Cardiac septum (tissue), 1 donor: ENCODE results near the gene ATP2B3. TPM values are rescaled to one million over a fixed set of nuclear protein-coding genes. Genes with fewer than 3 reads are reported as not detected.

Source experiments
- DNase-seq: peaks from one replicate; pipeline ENCODE4 v3.0.0-alpha.2; 2020; ENCODE audit warnings: low spot score
- intact Hi-C: fragments of 100-400 bp; cut with DNase I; formaldehyde crosslinking; loops from one replicate; pipeline ENCODE4 v1.14.0; 2022
- total RNA-seq: library from RNA; stranded (reverse); fragmentation: NEBNext Ultra II Directional; extraction: Animal tissue kit (Norgen Biotek cat#: 25700); gene quantifications from one replicate; pipeline ENCODE4 v1.2.1, GENCODE V29; 2021
- donor health status: DM: no; HTN: no; CAD: no.

Gene ATP2B3
- total RNA-seq, 1 donor from 2014 or later, result 0.16 TPM

DNA sequence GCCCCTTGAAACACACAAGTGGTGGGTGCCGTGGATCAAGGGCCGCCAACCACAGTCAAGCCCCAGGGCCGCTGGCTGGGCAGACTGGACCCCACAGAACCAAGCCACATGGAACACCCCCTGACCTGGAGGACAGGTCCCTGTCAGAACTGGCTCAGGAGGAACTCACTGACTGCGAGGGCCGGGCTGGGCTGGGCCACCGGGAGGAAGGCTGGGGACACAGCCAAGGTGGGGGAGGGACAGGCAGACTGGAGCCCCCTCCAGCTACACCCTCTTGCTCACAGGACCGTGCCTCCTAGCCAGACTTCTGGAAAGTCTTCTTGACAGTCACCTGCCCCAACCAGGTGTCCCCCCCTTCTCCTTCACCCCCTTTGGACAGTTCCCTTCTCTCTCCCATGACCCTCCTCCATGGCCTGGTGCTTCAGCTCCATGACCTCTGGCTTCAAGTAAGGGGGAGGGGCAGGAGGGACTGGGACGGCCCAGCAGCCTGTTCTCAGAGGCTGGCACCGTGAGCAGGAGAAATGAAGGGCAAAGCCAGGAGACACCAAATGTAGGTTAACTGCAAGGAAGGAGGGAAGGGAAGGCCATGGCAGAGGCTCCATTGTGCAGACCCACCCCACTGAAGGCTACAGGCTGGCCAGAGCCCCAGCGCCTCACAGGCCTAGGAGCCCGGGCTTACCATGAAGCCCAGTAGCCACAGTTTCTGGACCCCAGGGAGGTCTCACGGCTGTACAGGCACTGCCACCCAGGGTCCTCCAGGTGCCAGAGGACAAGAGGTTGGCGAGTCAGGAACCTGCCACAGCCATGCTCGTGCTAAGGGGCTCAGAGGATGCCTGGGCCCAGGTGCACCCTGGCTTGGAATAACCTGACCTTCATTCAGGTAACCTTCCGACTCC lies 107.0 kb downstream of the ATP2B3 start:
- no peak for DNase-seq
- intact Hi-C loops, result no loop called here

DNA sequence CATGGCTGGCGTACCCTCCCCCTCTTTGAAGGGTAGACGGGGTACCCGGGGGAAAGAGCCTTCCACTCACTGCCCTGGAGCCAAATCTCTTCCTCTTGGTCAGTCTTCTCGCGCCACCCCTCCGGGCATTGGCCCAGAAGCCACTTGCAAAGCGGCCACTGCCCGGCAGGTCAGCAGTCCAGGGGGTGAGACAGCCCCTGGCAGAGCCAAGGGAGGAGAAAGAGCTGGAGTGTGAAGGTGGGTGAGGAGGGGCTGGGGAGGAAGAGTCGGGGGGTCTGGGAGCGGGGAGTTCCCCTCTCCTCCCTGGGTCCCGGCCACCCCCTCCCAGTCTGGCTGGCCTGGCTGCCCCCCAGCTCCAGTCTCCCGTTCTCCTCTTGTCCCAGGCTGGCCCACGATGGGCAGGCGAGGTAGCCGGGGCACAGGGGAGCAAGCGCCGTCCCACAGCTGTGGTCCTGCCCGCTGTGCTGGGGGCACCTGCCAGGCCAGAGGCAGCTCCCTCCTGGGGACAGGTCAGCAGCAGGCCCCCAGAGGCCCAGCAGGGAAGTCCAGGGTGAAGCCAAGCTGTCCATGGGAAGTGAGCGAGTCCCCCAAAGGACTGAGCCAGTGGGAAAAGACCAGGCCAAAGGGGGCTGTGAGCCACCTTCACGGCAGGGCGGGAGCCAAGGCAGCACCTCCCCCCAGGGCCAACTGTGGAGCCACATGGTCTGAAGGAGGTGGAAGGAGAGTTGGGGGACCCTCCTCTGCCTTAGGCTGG lies 108.0 kb downstream of the ATP2B3 start:
- DNase-seq, result no peak
- intact Hi-C loops, result no loop called here

DNA sequence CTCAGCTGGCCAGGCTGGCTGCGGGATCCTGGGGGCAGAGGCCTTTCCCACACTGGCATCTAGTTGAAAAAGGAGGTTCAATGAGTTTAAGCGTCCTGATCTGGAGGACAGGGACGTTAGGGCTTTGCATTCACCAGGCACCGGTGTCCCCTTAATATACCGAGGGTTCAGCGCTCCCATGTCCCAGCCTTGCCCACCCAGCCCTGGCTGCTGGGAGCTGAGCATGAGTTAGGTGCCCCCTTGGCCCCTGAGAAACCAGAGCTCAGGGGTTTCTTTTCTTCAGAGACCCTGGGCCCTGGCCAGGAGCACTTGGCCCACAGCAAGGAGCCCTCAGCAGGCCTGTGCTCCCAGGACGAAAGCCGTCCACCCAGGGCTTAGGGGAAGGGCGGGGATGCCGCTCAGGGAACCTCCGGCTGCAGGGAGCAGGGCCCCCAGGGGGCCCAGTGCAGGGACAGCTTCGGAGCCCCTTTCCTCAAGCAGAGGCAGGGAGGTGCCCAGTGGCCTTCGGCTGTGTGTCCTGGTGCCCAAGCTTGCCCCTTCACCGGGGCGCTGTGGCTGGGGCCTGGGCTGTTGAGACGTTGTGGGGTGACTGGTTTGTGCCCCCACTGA lies 108.7 kb downstream of the ATP2B3 start:
- no peak for DNase-seq
- intact Hi-C loops, result no loop called here

- no peak for DNase-seq
- intact Hi-C loops, result no loop called here
Measured at GRCh38 chrX:153626863-153627674, 109.6 kb downstream of the ATP2B3 start.

DNA sequence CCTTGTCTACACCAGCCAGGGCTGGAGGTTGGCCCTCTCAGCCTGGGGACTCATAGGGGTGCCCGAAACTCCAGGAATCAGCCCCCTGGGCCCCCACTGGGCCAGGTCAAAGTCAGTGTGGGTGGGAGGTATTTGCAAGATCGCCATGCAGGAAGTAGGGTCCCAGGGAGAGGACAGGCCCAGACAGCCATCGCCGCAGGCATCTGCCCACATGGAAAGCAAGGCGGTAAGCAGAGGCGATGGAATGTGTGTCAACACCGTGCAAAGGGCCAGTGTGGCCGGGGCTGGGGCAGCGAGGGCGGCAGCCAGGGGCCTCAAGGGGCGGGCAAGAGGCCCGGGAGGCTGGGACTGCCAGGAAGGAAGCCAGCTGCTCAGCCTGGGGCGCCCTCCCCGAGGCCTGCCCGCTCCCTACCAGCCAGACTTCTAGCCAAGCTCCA lies 110.3 kb downstream of the ATP2B3 start:
- intact Hi-C loops, result no loop called here
- DNase-seq, result no peak

- no peak for DNase-seq
- intact Hi-C loops, result no loop called here
Measured at GRCh38 chrX:153628129-153628528, 110.7 kb downstream of the ATP2B3 start.

- DNase-seq, result no peak
- intact Hi-C loops, result no loop called here
Measured at GRCh38 chrX:153628665-153629064, 111.2 kb downstream of the ATP2B3 start.

DNA sequence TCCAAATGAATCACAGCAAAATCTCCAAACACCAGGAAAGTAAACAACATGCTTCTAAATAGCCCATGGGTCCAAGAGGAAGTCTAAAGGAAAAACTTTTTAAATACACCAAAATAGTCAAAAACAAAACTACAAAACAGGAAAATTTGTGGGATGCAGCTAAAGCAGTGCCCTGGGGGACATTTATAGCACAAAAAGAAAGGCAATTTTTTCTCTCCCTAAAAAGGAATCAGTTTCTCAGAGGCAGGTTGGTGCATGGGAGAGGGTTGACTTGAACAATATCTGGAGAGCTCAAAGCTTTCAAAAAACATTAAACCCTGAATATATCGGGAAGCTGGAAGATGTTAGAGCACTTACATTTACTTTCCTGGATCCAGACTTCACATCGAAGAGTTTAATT lies 113.9 kb downstream of the ATP2B3 start:
- intact Hi-C loops, result no loop called here

DNA sequence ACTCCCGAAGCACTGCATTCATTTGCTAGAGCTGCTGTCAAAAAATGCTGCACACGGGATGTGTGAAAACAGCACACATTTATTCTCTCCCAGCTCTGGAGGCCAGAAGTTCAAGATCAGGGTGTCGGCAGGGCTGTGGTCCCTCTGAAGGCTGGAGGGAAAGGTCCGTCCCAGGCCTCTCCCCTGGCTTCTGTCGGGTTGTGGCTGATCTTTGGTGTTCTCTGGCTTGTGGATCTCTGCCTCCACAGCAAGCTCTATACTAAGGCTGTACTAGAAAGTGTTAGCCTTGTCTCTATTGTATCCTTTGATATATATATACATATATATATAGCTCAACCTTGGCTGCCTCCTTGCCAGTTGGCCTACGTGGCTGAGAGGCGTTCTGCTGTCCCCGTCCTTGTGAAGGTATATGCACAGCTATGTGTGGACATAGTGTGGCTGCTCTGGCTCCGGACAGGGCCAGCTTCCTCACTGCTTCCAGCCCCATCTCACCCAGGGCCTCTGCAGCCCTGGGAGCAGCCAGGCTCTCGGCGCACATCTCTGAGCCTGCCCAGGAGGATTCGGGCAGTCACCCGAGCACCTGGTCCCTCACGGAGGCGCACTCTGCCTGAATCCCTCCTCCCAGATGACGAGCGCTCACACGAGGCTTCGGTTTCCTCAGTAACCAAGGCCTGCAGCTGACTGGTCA lies 114.6 kb downstream of the ATP2B3 start:
- intact Hi-C loops, result no loop called here
- no peak for DNase-seq

More for the DNA sequence above, 113.9 kb downstream of the ATP2B3 start:
- no peak for DNase-seq

Other genes with a start within 250 kb of the ATP2B3 start
- not detected for gene PNMA6F, start 195.9 kb upstream of the ATP2B3 start, total RNA-seq
- gene ZNF275, start 183.5 kb upstream of the ATP2B3 start, total RNA-seq, result 6.1 TPM
- gene PNMA6E, start 116.3 kb upstream of the ATP2B3 start, total RNA-seq, result not detected
- 0.40 TPM for gene ZFP92, start 106.2 kb upstream of the ATP2B3 start, total RNA-seq
- 0.19 TPM for gene TREX2, start 71.6 kb upstream of the ATP2B3 start, total RNA-seq
- 13.4 TPM for gene HAUS7, start 47.1 kb upstream of the ATP2B3 start, total RNA-seq
- gene BGN, start 22.7 kb upstream of the ATP2B3 start, total RNA-seq, result 175 TPM
- 23.3 TPM for gene CCNQ, start 81.5 kb downstream of the ATP2B3 start, total RNA-seq
- gene DUSP9, start 129.6 kb downstream of the ATP2B3 start, total RNA-seq, result not detected
- 7.6 TPM for gene PNCK, start 156.2 kb downstream of the ATP2B3 start, total RNA-seq
- 144 TPM for gene SLC6A8, start 170.3 kb downstream of the ATP2B3 start, total RNA-seq
- 98.0 TPM for gene BCAP31, start 206.7 kb downstream of the ATP2B3 start, total RNA-seq
- 15.1 TPM for gene ABCD1, start 207.2 kb downstream of the ATP2B3 start, total RNA-seq
- 7.6 TPM for gene PLXNB3, start 246.6 kb downstream of the ATP2B3 start, total RNA-seq